ENCODE results near the gene LRP3.

DNA sequence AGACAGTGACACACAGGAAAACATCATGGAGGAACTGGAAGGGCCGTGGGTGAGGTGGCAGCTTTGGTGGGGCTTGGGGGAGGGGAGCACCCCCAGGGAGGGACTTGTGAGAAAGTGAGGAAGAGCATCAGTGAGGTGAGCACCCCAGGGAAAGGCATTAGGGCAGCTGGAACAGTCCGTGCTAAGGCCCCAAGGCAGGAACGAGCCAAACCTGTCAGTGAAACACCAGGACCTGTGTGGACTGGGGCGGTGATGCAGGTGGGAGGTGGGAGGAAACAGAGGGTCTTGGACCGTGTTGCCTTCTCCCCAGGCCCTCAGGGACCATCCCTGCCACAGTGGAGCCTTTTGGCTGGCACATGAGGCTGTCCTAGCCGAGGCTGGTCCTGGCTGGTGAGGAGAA is 48.8 kb downstream of the LRP3 start:
- TF ChIP-seq, protein P1, sequence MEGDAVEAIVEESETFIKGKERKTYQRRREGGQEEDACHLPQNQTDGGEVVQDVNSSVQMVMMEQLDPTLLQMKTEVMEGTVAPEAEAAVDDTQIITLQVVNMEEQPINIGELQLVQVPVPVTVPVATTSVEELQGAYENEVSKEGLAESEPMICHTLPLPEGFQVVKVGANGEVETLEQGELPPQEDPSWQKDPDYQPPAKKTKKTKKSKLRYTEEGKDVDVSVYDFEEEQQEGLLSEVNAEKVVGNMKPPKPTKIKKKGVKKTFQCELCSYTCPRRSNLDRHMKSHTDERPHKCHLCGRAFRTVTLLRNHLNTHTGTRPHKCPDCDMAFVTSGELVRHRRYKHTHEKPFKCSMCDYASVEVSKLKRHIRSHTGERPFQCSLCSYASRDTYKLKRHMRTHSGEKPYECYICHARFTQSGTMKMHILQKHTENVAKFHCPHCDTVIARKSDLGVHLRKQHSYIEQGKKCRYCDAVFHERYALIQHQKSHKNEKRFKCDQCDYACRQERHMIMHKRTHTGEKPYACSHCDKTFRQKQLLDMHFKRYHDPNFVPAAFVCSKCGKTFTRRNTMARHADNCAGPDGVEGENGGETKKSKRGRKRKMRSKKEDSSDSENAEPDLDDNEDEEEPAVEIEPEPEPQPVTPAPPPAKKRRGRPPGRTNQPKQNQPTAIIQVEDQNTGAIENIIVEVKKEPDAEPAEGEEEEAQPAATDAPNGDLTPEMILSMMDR (IDR thresholded peaks at IDR 0.05; ENCODE audit: poor library complexity, severe bottlenecking) = no peak
- TF ChIP-seq POLR2AphosphoS5 (IDR thresholded peaks at IDR 0.05) (no peak), TAF1 (IDR thresholded peaks at IDR 0.05; ENCODE audit: low read depth) (no peak), EZH2 (IDR thresholded peaks at IDR 0.05; ENCODE audit: borderline replicate concordance, insufficient read depth, low read length, poor library complexity, severe bottlenecking) (no peak)
- TF ChIP-seq, protein P2, sequence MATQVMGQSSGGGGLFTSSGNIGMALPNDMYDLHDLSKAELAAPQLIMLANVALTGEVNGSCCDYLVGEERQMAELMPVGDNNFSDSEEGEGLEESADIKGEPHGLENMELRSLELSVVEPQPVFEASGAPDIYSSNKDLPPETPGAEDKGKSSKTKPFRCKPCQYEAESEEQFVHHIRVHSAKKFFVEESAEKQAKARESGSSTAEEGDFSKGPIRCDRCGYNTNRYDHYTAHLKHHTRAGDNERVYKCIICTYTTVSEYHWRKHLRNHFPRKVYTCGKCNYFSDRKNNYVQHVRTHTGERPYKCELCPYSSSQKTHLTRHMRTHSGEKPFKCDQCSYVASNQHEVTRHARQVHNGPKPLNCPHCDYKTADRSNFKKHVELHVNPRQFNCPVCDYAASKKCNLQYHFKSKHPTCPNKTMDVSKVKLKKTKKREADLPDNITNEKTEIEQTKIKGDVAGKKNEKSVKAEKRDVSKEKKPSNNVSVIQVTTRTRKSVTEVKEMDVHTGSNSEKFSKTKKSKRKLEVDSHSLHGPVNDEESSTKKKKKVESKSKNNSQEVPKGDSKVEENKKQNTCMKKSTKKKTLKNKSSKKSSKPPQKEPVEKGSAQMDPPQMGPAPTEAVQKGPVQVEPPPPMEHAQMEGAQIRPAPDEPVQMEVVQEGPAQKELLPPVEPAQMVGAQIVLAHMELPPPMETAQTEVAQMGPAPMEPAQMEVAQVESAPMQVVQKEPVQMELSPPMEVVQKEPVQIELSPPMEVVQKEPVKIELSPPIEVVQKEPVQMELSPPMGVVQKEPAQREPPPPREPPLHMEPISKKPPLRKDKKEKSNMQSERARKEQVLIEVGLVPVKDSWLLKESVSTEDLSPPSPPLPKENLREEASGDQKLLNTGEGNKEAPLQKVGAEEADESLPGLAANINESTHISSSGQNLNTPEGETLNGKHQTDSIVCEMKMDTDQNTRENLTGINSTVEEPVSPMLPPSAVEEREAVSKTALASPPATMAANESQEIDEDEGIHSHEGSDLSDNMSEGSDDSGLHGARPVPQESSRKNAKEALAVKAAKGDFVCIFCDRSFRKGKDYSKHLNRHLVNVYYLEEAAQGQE (IDR thresholded peaks at IDR 0.05; ENCODE audit: borderline replicate concordance) = no peak

Measured in neural cell (in vitro differentiated cells).